Thoracic aorta (tissue), 2 donors: Measurements from ENCODE around the gene PERM1. TPM values are rescaled to one million over a fixed set of nuclear protein-coding genes. Genes with fewer than 3 reads are reported as not detected.

Experiments used
- ATAC-seq: fragments of 150-250 bp; one replicate; pipeline ENCODE4 v1.8.0; 2017; ENCODE audit warnings: low read depth; ENCODE audit not compliant: insufficient number of reproducible peaks, low FRiP score
- DNase-seq: peaks from one replicate; pipeline ENCODE4 v3.0.0-alpha.2; 2020; ENCODE audit warnings: low spot score
- H3K27ac ChIP-seq, 2 donors: fragments of 200-600 bp; sonication (generic); 1 replicate in 1 of 2; 2 replicates in 1 of 2; pipeline ENCODE4 v1.5.1; 2016; ENCODE audit warnings: mild to moderate bottlenecking in 2 of 2, moderate library complexity in 2 of 2
- H3K27me3 ChIP-seq: fragments of 200-600 bp; sonication (generic); replicated peaks from 2 replicates; pipeline ENCODE4 v1.6.0; 2016; ENCODE audit warnings: mild to moderate bottlenecking; ENCODE audit not compliant: insufficient read depth
- H3K36me3 ChIP-seq: fragments of 200-600 bp; sonication (generic); one replicate; pipeline ENCODE4 v1.5.1; 2016
- H3K4me1 ChIP-seq, 2 donors: fragments of 200-600 bp; sonication (generic); 1 replicate in 1 of 2; 2 replicates in 1 of 2; pipeline versions ENCODE4 v1.5.1 to v1.6.0; 2016; ENCODE audit warnings: low read depth in 2 of 2, mild to moderate bottlenecking in 1 of 2; ENCODE audit not compliant: control insufficient read depth in 1 of 2
- H3K4me3 ChIP-seq: fragments of 200-600 bp; sonication (generic); 2 replicates; pipeline ENCODE4 v1.5.1; 2016; ENCODE audit warnings: mild to moderate bottlenecking
- H3K9me3 ChIP-seq: fragments of 200-600 bp; sonication (generic); 2 replicates; pipeline ENCODE4 v1.5.1; 2016
- total RNA-seq, 2 donors: library from RNA; depleted of rRNA; stranded (reverse); fragments of >200 nt; gene quantifications; one replicate each; pipeline versions ENCODE4 v1.1.0 to v1.2.3, GENCODE V29; 2016
- TF ChIP-seq, protein P1 (sequence below): fragments of 200-600 bp; sonication (generic); IDR thresholded peaks from one replicate; pipeline ENCODE4 v1.5.1; 2019; ENCODE audit warnings: antibody characterized with exemption

The PERM1 gene
- total RNA-seq, 2 donors from 2014 or later, result 0.54 to 0.99 TPM

DNA sequence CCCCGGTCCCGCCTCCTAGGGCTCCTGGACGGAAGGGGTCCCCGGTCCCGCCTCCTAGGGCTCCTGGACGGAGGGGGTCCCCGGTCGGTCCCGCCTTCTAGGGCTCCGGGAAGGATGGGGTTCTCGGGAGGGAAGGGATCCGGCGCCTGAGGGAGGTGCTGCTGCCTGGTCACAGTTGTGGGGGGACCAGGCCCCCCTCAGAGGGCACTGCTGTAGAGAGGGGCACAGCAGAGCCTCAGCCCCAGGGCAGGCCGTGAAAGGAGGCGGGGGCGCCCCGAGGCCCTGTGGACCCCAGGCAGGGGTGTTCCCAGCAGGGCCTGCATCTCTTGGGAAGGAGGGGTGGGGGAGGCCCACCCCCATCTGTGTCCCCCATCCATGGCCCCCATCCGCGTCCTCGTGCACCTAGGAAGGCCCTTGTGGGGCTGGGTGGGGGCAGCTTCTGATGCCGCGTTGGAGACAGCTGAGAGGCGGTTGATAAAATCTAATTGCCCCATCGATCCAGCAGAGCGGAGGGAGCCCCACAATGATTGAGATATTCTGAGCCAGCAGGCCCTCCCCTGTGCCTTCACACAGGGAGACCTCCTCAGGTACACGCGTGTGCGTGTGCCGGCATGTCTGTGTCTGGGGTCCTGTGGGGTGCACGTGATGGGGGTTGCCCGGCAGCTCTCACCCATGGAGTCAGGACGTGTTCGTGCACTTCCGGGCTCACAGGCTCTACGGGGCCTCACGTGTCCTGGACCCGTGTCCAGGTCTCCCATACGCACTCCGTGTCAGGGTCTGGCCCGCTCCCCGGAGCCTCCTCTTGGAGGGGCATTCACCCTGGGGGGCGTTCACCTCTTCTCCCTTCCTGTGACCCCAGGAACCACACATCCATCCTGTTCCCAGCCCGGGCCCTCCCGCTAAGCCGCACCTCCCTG lies 45.3 kb downstream of the PERM1 start:
- H3K27ac ChIP-seq, result no peak overlapping the region
- H3K27me3 ChIP-seq, result no peaks in the 10 kb centered on the region
- no peak for DNase-seq
- no peak overlapping the region for H3K4me3 ChIP-seq
- H3K36me3 ChIP-seq, result no peaks in the 10 kb centered on the region
- H3K9me3 ChIP-seq, result no peaks in the 10 kb centered on the region
- ATAC-seq, result no peak
- H3K4me1 ChIP-seq, result peaks cover 15 to 22% of the 10 kb centered on the region in 2 donors
- TF ChIP-seq, protein P1, sequence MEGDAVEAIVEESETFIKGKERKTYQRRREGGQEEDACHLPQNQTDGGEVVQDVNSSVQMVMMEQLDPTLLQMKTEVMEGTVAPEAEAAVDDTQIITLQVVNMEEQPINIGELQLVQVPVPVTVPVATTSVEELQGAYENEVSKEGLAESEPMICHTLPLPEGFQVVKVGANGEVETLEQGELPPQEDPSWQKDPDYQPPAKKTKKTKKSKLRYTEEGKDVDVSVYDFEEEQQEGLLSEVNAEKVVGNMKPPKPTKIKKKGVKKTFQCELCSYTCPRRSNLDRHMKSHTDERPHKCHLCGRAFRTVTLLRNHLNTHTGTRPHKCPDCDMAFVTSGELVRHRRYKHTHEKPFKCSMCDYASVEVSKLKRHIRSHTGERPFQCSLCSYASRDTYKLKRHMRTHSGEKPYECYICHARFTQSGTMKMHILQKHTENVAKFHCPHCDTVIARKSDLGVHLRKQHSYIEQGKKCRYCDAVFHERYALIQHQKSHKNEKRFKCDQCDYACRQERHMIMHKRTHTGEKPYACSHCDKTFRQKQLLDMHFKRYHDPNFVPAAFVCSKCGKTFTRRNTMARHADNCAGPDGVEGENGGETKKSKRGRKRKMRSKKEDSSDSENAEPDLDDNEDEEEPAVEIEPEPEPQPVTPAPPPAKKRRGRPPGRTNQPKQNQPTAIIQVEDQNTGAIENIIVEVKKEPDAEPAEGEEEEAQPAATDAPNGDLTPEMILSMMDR, result no peak

- no peaks in the 10 kb centered on the region for H3K9me3 ChIP-seq
- H3K27me3 ChIP-seq, result no peaks in the 10 kb centered on the region
- no peak overlapping the region for H3K4me3 ChIP-seq
- peaks cover 9 to 14% of the 10 kb centered on the region in 2 donors for H3K4me1 ChIP-seq
- H3K36me3 ChIP-seq, result no peaks in the 10 kb centered on the region
- TF ChIP-seq, protein P1, result no peak
- ATAC-seq (no peak), DNase-seq (no peak)
- no peak overlapping the region for H3K27ac ChIP-seq
Observed at GRCh38 chr1:935751-936231, 46.1 kb downstream of the PERM1 start.

DNA sequence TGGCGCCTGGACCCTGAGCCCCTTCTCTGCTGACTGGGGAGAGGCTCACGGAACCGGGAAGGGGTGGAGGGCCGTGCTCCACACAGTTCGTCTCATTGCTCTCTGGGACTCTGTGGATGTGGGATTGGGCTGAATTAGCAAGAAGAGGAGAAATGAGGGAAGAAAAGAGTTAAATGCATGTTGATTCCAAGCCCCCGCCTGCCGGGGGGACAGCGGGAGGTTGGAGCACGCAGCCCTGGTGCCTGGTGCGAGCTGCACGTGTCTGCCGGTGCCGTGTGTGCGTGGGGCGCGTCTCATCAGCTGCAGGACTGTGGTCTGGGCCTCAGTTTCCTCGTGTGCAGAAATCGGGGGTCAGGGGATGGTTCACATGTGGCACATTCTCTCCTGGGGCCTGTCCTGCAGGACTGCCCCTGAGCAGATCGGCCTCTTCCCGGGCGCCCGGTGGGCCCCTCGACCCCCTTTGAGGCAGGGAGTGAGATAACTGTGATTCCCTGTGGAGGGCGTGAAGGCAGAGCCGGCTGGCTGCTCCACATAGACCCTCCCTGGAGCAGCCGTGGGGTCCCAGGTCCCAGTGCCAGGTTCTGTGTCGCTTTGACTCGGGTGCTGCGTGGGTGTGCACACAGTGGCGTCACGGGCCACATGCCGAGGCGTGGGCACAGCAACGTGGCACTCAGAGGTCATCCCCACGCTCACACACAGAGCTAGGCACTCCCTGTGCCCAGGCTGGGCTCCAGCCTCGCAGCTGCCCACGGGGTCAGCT lies 46.7 kb downstream of the PERM1 start:
- no peaks in the 10 kb centered on the region for H3K27me3 ChIP-seq
- TF ChIP-seq, protein P1, result no peak
- H3K27ac ChIP-seq, result no peak overlapping the region
- DNase-seq (no peak), ATAC-seq (no peak)
- no peak overlapping the region for H3K4me3 ChIP-seq
- H3K9me3 ChIP-seq, result no peaks in the 10 kb centered on the region
- H3K36me3 ChIP-seq, result no peaks in the 10 kb centered on the region
- H3K4me1 ChIP-seq, result peaks cover 3 to 8% of the 10 kb centered on the region in 2 donors

- H3K27ac ChIP-seq, result no peak overlapping the region
- H3K4me1 ChIP-seq, result no peaks in the 10 kb centered on the region
- H3K4me3 ChIP-seq, result no peak overlapping the region
- H3K27me3 ChIP-seq, result no peaks in the 10 kb centered on the region
- no peaks in the 10 kb centered on the region for H3K9me3 ChIP-seq
- H3K36me3 ChIP-seq, result no peaks in the 10 kb centered on the region
- TF ChIP-seq, protein P1, result no peak
- ATAC-seq (no peak), DNase-seq (no peak)
Observed at GRCh38 chr1:933603-933940, 48.3 kb downstream of the PERM1 start.
